ENCODE measurements around the gene PARD3B.

Gene PARD3B

DNA sequence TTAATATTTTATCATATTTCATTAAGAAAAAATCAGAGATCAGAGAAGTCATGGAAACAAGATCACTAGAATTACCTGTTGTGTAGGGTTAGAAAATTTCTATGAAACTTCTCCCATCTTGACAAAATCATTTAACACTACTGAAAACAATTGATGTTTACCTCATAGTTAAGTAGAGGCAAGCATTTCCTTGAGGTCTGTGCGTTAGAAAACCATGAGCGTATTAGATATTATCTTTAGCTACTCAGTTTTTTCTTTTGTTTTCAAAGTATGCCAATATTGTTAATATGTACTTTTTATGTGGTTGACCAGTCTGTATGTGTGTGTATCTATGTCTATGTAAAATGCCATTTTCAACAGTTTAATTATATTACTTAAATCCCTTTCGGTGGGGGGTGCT lies 335.7 kb downstream of the PARD3B start:
- H3K4me3 ChIP-seq (ENCODE audit: low read depth, low read length) = no peak overlapping the region
- TF ChIP-seq, protein P1, sequence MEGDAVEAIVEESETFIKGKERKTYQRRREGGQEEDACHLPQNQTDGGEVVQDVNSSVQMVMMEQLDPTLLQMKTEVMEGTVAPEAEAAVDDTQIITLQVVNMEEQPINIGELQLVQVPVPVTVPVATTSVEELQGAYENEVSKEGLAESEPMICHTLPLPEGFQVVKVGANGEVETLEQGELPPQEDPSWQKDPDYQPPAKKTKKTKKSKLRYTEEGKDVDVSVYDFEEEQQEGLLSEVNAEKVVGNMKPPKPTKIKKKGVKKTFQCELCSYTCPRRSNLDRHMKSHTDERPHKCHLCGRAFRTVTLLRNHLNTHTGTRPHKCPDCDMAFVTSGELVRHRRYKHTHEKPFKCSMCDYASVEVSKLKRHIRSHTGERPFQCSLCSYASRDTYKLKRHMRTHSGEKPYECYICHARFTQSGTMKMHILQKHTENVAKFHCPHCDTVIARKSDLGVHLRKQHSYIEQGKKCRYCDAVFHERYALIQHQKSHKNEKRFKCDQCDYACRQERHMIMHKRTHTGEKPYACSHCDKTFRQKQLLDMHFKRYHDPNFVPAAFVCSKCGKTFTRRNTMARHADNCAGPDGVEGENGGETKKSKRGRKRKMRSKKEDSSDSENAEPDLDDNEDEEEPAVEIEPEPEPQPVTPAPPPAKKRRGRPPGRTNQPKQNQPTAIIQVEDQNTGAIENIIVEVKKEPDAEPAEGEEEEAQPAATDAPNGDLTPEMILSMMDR (IDR thresholded peaks at IDR 0.05; ENCODE audit: control insufficient read depth, extremely low read depth, insufficient read depth) = no peak
- no peak for DNase-seq (ENCODE audit: low read depth)

DNA sequence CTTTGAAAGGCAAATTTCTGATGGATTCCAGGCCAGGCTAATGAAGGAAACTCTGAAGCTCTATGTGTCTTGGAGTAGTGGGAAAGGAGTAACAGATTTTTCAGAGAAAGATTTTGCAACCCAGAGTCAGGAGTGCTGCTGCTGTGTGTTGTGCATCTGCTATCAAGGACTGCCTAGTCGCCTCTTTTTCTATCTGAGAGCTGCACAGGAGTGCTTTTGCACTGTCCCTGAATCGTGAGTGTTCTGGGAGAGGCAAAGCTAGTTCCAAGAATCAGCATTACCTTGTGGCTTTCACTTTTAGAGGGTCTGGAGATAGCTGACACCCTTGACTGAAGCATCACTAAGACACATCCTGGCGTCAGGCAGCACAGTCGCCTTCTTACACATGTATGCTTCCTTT lies 336.4 kb downstream of the PARD3B start:
- H3K4me3 ChIP-seq (ENCODE audit: low read depth, low read length) = no peak overlapping the region
- no peak for DNase-seq (ENCODE audit: low read depth)
- TF ChIP-seq, protein P1 (IDR thresholded peaks at IDR 0.05; ENCODE audit: control insufficient read depth, extremely low read depth, insufficient read depth) = no peak

DNA sequence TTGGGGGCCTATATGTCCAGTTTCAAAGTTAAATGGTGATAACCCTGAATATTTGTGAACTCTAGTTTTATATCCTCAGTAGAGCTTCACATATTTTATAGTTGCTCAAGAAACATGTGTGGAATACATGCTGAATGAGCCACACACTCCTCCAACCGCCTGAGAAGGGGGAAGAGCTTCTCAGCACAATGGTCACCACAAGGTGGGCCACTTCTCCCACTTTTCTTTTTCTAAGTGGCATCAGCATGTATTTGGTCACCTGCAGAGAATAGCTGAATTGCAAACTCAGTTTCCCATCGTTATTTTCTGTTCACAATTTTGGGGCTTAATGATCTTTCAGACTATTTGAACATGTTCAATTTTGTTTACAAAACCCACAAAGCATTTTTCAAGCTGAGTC lies 340.5 kb downstream of the PARD3B start:
- no peak overlapping the region for H3K4me3 ChIP-seq (ENCODE audit: low read depth, low read length)
- no peak for DNase-seq (ENCODE audit: low read depth)
- TF ChIP-seq, protein P1 (IDR thresholded peaks at IDR 0.05; ENCODE audit: control insufficient read depth, extremely low read depth, insufficient read depth) = 0 out of 2 replicates have a peak, but pooled peaks have one; percentile 10

DNA sequence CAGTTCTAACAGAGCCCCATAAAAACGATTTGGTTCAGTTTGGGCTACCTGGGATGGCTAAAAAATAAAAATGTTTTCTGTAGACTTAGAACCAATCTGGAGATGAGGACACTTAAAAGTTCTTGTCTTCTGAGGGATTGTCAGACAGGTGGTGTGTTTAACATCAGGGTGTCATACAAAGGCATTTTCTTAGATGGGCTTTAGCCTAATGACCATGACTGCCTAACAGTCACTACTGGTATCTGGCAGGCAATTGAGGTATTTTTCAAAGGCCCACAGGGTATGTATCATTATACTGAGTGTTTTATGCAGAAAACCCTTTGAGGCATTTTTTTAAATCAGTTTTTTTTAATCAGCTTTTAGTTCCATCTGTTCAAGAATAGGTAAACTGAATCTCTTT lies 341.4 kb downstream of the PARD3B start:
- DNase-seq (ENCODE audit: low read depth) = no peak
- TF ChIP-seq, protein P1 (IDR thresholded peaks at IDR 0.05; ENCODE audit: control insufficient read depth, extremely low read depth, insufficient read depth) = no peak

DNA sequence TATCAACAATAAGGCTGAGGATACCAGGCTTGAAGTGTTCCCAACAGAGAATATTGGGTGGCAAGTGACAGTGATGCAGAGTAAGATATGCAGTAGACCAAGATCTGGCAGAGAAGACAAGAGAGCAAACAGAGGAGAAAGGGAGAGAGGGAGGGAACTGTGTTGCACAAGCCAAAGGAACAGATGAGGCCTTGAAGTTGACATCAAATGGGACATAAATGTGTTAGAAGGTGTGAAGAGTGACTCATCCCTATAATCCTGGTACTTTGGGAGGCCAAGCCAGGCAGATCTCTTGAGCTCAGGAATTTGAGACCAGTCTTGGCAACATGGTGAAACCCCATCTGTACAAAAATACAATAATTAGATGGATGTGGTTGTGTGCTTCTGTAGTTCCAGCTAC lies 342.9 kb downstream of the PARD3B start:
- TF ChIP-seq, protein P1 (IDR thresholded peaks at IDR 0.05; ENCODE audit: control insufficient read depth, extremely low read depth, insufficient read depth) = no peak
- H3K4me3 ChIP-seq (ENCODE audit: low read depth, low read length) = no peak overlapping the region
- DNase-seq (ENCODE audit: low read depth) = no peak

More for the DNA sequence above, 341.4 kb downstream of the PARD3B start:
- no peak overlapping the region for H3K4me3 ChIP-seq (ENCODE audit: low read depth, low read length)

DNA sequence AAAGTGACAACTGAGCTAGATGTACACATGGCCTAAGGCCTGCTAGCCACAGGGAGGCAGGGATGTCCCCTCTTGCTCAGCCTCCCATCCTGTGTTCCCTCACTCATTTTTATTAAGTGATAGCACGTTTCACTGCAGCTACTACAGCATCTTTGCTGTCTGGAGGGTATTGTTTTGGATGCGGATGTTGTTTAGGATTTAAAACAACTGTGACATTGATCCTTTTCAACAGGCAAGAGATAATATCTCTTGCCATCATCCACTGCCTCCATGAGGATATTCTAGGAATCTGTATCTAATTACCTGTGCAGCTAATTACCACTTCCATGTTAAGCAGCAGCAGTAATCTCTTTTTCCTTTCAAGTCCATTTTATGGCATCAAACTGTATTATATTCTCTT lies 345.4 kb downstream of the PARD3B start:
- no peak overlapping the region for H3K4me3 ChIP-seq (ENCODE audit: low read depth, low read length)
- TF ChIP-seq, protein P1 (IDR thresholded peaks at IDR 0.05; ENCODE audit: control insufficient read depth, extremely low read depth, insufficient read depth) = no peak
- no peak for DNase-seq (ENCODE audit: low read depth)

DNA sequence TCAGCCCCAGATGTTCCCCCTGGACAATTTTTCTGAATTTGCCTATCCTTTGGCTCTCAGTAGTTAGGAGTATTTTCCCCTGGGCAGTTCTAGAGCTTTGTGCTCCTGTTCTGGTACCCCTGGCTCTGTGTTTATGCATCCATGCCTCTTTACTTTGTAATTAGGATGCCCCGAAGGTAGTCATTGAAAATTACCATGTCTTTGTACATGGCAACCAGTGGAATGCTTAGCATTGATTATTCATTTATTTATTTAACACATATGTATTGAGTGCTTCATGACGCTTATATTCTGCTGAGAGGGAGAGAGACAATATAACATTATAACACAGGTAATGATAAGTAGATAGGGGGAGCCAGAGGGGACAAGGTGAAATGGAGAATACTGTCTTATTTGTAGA lies 346.5 kb downstream of the PARD3B start:
- DNase-seq (ENCODE audit: low read depth) = no peak
- TF ChIP-seq, protein P1 (IDR thresholded peaks at IDR 0.05; ENCODE audit: control insufficient read depth, extremely low read depth, insufficient read depth) = no peak
- no peak overlapping the region for H3K4me3 ChIP-seq (ENCODE audit: low read depth, low read length)
